RWPE1 (cell line): ENCODE results near the gene DENND1A.

ENCODE experiments used
- CTCF ChIA-PET: fragments of 350-600 bp; sonication (Branson Sonifier 250); formaldehyde crosslinking; extraction: SDS; loops from one replicate; lab custom pipeline; 2021; lab: Yijun Ruan, JAX
- POLR2A ChIA-PET: fragments of 400-600 bp; formaldehyde crosslinking; extraction: SDS; loops from one replicate; lab custom pipeline; 2020; ENCODE audit warnings: antibody characterized with exemption; ENCODE audit not compliant: low non-redundant PET; lab: Yijun Ruan, JAX
- DNase-seq: peaks from one replicate; pipeline ENCODE4 v3.0.0; 2012; ENCODE audit warnings: low spot score
- H3K27ac ChIP-seq: fragments of 450-650 bp; 2 replicates; pipeline ENCODE4 v1.5.1; 2017
- TF ChIP-seq, protein P1 (sequence below): fragments of 450-650 bp; conservative IDR thresholded peaks from 2 replicates; pipeline ENCODE4 v1.5.1; 2017; ENCODE audit warnings: low read depth, mild to moderate bottlenecking

The DENND1A gene

DNA sequence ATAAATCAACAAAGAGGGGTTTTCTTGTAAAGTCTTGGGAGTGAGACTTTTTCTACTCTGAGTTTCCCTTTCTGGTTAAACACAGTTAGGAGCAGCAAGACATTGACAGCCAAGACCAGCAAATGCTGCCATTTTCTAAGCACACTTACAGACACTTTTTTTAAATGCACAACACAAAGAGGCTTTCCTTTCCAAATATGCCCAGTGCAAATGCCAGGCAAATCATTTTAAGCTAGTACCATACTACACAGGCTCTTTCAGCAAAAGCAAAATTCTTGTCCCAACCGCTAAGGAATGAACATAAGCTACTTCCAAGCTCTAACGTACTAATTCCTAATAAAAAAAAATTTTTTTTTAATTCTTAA lies 68.2 kb downstream of the DENND1A start:
- POLR2A ChIA-PET, result no interaction called here
- no peak for DNase-seq
- CTCF ChIA-PET, result interaction anchor here (0.7 kb wide), 1 partner anchor 550 kb away, joined by 4 read pairs; no protein-coding TSS in a partner anchor
- TF ChIP-seq, protein P1, sequence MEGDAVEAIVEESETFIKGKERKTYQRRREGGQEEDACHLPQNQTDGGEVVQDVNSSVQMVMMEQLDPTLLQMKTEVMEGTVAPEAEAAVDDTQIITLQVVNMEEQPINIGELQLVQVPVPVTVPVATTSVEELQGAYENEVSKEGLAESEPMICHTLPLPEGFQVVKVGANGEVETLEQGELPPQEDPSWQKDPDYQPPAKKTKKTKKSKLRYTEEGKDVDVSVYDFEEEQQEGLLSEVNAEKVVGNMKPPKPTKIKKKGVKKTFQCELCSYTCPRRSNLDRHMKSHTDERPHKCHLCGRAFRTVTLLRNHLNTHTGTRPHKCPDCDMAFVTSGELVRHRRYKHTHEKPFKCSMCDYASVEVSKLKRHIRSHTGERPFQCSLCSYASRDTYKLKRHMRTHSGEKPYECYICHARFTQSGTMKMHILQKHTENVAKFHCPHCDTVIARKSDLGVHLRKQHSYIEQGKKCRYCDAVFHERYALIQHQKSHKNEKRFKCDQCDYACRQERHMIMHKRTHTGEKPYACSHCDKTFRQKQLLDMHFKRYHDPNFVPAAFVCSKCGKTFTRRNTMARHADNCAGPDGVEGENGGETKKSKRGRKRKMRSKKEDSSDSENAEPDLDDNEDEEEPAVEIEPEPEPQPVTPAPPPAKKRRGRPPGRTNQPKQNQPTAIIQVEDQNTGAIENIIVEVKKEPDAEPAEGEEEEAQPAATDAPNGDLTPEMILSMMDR, result no peak
- H3K27ac ChIP-seq, result no peak overlapping the region

DNA sequence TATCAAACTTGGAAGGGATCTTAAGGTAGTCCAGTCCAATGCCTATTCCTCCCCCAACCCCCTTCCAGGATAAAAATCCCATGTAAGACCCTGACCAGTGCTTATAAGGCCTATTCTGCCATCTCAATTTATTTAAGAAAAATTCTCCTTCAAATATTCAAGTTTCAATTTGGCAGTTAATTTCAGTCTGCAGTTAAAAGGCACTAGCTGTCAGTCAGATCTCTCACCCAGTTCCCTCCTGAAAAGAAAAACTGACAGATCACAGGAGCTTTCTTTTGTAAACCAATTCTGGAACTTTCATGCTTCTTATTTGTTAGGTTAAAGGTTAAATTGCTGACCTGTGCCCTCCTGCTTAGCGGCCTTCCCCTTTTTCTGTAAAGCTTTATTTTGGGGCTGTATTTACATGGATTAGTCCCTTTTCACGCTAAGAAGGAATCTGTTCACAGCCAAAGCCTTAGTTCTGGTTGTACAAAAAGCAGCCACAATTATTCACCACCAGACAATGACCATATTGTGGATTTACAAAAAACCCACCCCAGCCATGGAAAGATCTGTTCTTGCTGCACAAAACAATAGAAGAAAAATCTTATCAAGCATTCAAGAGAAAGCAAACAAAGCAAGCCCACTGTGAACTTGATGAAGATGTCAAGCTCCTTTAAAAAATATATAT lies 68.7 kb downstream of the DENND1A start:
- H3K27ac ChIP-seq, result no peak overlapping the region
- ChIA-PET POLR2A (no interaction called here), CTCF (interaction anchor here (0.7 kb wide), 1 partner anchor 551 kb away, joined by 4 read pairs; no protein-coding TSS in a partner anchor)

GRCh38 chr9:123860603-123861002 lies 69.3 kb downstream of the DENND1A start:
- DNase-seq, result no peak
- no peak overlapping the region for H3K27ac ChIP-seq
- ChIA-PET CTCF (no interaction called here), POLR2A (no interaction called here)
- TF ChIP-seq, protein P1, result no peak

More for the DNA sequence above, 68.7 kb downstream of the DENND1A start:
- no peak for DNase-seq
- TF ChIP-seq, protein P1, result no peak

GRCh38 chr9:123852403-123852802 lies 77.5 kb downstream of the DENND1A start:
- CTCF ChIA-PET, result no interaction called here
- no peak for DNase-seq
- H3K27ac ChIP-seq, result no peak overlapping the region
- TF ChIP-seq, protein P1, result no peak
- POLR2A ChIA-PET, result no interaction called here

- no peak overlapping the region for H3K27ac ChIP-seq
- DNase-seq, result no peak
- TF ChIP-seq, protein P1, result no peak
- POLR2A ChIA-PET, result no interaction called here
- CTCF ChIA-PET, result no interaction called here
Measured at GRCh38 chr9:123851851-123852250, 78.1 kb downstream of the DENND1A start.

- ChIA-PET CTCF (interaction anchor here (1.4 kb wide), 1 partner anchor 14 kb away, joined by 4 read pairs; no protein-coding TSS in a partner anchor), POLR2A (interaction anchor here (0.6 kb wide), 1 partner anchor 105 kb away, joined by 4 read pairs; no protein-coding TSS in a partner anchor)
- H3K27ac ChIP-seq, result no peak overlapping the region
- DNase-seq, result no peak
- TF ChIP-seq, protein P1, result no peak
Measured at GRCh38 chr9:123848447-123849085, 81.4 kb downstream of the DENND1A start.
